IPS-15b (cell line): ENCODE measurements around the gene CRYGN.

Experiments used
- H3K27me3 ChIP-seq: one replicate; pipeline ENCODE4 v1.6.1; 2013; ENCODE audit warnings: low read length; ENCODE audit not compliant: control insufficient read depth, insufficient read depth
- H3K36me3 ChIP-seq: one replicate; pipeline ENCODE4 v1.6.1; 2013; ENCODE audit warnings: low read length; ENCODE audit not compliant: control insufficient read depth, insufficient read depth
- H3K4me1 ChIP-seq: one replicate; pipeline ENCODE4 v1.6.1; 2013; ENCODE audit warnings: mild to moderate bottlenecking, low read length; ENCODE audit not compliant: control insufficient read depth, insufficient read depth
- H3K4me3 ChIP-seq: one replicate; pipeline ENCODE4 v1.5.1; 2013; ENCODE audit warnings: low read depth, low read length
- H3K9ac ChIP-seq: one replicate; pipeline ENCODE4 v1.6.1; 2013; ENCODE audit warnings: low read depth, mild to moderate bottlenecking, low read length
- H3K9me3 ChIP-seq: one replicate; pipeline ENCODE4 v1.6.1; 2013; ENCODE audit warnings: mild to moderate bottlenecking, low read length; ENCODE audit not compliant: control insufficient read depth, insufficient read depth

The CRYGN gene

DNA sequence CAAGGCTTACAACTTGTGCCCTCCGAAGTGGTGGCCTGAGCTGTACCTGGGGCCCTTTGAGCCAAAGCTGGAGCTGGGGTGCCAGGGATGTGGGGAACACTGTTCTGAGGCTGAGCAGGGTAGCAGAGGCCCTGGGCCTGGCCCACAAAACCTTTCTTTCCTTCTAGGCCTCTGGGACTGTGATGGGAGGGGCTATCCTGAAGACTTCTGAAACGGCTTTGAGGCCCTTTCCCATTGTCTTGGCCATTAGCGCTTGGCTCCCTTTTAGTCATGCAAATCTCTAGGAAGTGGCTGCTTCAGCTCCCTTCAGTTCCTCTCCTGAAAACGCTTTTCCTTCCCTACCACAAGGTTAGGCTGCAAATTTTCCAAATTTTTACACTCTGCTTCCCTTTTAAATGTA, 16.8 kb upstream of the CRYGN start:
- Histone ChIP-seq H3K9me3 (no peaks in the 10 kb centered on the region), H3K36me3 (no peaks in the 10 kb centered on the region), H3K4me1 (peaks cover 11% of the 10 kb centered on the region), H3K27me3 (no peaks in the 10 kb centered on the region), H3K4me3 (no peak overlapping the region), H3K9ac (no peak overlapping the region)

GRCh38 chr7:151456276-151456675, 16.3 kb upstream of the CRYGN start:
- no peaks in the 10 kb centered on the region for H3K9me3 ChIP-seq
- no peak overlapping the region for H3K4me3 ChIP-seq
- no peaks in the 10 kb centered on the region for H3K27me3 ChIP-seq
- peaks cover 11% of the 10 kb centered on the region for H3K4me1 ChIP-seq
- H3K36me3 ChIP-seq = no peaks in the 10 kb centered on the region
- no peak overlapping the region for H3K9ac ChIP-seq

GRCh38 chr7:151455690-151456089, 15.7 kb upstream of the CRYGN start:
- Histone ChIP-seq H3K9me3 (no peaks in the 10 kb centered on the region), H3K4me3 (no peak overlapping the region), H3K4me1 (peaks cover 11% of the 10 kb centered on the region), H3K9ac (no peak overlapping the region), H3K36me3 (no peaks in the 10 kb centered on the region), H3K27me3 (no peaks in the 10 kb centered on the region)

DNA sequence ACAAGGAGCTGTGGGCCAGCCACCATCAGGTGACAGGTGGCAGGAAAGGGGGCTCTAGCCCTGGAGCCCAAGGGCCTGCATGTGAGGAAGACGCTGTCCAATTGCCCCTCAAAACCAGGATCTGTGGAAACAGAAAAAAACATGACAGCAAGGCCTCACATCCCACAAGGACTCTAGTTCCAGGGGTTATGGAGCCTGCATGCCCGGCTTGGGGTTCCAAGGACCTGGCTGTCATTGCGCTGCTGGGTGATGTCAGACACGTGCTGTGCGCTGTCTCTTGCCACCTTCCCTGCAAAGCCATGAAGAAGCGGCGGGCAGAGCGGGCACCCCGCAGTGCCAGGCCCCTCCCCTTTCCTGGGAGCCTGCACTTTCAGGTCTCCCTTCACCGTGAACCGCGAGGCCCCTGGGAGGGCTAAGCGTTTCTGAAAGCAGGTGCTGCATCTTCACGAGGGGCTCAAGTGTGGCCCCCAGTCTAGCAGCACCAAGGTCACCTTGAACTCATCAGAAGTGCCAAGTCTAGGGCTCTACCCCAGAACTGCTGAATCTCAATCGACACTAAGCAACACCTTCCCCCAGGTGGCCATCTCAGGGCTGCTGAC, 15.1 kb upstream of the CRYGN start:
- Histone ChIP-seq H3K9me3 (no peaks in the 10 kb centered on the region), H3K4me1 (peaks cover 11% of the 10 kb centered on the region), H3K27me3 (no peaks in the 10 kb centered on the region), H3K4me3 (no peak overlapping the region), H3K36me3 (no peaks in the 10 kb centered on the region), H3K9ac (no peak overlapping the region)

- no peaks in the 10 kb centered on the region for H3K9me3 ChIP-seq
- H3K4me1 ChIP-seq = peaks cover 5% of the 10 kb centered on the region
- H3K27me3 ChIP-seq = no peaks in the 10 kb centered on the region
- no peaks in the 10 kb centered on the region for H3K36me3 ChIP-seq
- H3K9ac ChIP-seq = no peak overlapping the region
- no peak overlapping the region for H3K4me3 ChIP-seq
Observed at GRCh38 chr7:151454305-151454704, 14.4 kb upstream of the CRYGN start.

- Histone ChIP-seq H3K9me3 (no peaks in the 10 kb centered on the region), H3K9ac (no peak overlapping the region), H3K4me3 (no peak overlapping the region), H3K27me3 (no peaks in the 10 kb centered on the region), H3K36me3 (no peaks in the 10 kb centered on the region), H3K4me1 (peaks cover 3% of the 10 kb centered on the region)
Observed at GRCh38 chr7:151453326-151453791, 13.4 kb upstream of the CRYGN start.

DNA sequence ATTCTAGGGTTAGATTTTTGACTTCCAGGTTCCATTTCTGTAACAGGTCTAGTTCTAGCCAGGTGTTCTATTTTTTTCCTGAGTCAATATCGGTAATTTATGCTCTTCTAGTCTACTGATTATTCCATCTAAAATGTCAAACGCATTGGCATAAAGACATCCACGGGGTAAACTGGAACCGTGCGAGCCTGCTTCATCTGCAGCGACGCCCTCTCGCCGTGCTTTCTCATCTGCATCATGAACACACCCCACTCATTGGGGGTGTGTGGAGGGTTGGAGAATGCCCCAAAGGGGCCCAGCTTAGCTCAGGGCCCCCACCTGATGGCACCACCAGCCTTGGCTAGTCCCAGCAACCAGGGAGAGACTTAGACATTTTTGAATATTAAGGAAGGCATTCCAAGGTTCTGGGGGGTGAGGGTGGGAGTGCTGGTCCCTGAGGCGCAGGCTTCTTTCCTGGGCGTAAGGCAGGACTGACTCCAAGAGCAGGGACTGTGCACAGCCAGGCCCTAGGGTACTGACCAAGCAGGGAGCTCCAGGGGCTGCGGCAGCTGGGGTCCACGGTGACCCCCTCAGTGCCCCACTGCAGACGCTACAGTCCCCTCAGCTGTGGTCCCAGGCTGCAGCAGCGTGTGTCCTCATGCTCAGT, 12.9 kb upstream of the CRYGN start:
- Histone ChIP-seq H3K9ac (peak overlapping the region; percentile 3), H3K4me3 (no peak overlapping the region), H3K27me3 (no peaks in the 10 kb centered on the region), H3K9me3 (no peaks in the 10 kb centered on the region), H3K4me1 (peaks cover 3% of the 10 kb centered on the region), H3K36me3 (no peaks in the 10 kb centered on the region)

- H3K9me3 ChIP-seq = no peaks in the 10 kb centered on the region
- no peak overlapping the region for H3K9ac ChIP-seq
- H3K36me3 ChIP-seq = no peaks in the 10 kb centered on the region
- H3K4me3 ChIP-seq = no peak overlapping the region
- H3K4me1 ChIP-seq = peaks cover 3% of the 10 kb centered on the region
- H3K27me3 ChIP-seq = peaks cover 3% of the 10 kb centered on the region
Observed at GRCh38 chr7:151451626-151452571, 12.0 kb upstream of the CRYGN start.

DNA sequence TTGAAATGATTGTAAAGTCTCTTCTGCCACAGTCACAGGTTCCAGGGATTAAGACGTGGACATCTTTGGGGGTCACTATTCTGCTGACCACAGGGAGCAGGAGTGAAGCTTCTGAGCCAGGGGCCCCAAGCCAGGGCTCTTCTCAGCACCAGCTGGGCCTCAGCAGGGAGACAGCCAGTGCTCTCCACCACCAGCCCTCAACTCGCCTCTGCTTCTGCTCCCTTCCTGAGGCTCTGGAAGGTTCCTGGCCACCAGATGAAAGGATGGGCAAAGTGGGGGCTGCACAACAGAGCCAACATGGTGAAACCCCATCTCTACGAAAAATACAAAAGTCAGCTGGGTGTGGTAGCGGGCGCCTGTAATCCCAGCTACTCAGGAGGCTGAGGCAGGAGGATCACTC, 11.2 kb upstream of the CRYGN start:
- H3K27me3 ChIP-seq = peaks cover 3% of the 10 kb centered on the region
- H3K4me1 ChIP-seq = no peaks in the 10 kb centered on the region
- no peaks in the 10 kb centered on the region for H3K9me3 ChIP-seq
- no peak overlapping the region for H3K4me3 ChIP-seq
- H3K36me3 ChIP-seq = no peaks in the 10 kb centered on the region
- H3K9ac ChIP-seq = no peak overlapping the region

- Histone ChIP-seq H3K9me3 (no peaks in the 10 kb centered on the region), H3K9ac (no peak overlapping the region), H3K4me3 (no peak overlapping the region), H3K27me3 (peaks cover 3% of the 10 kb centered on the region), H3K36me3 (no peaks in the 10 kb centered on the region), H3K4me1 (no peaks in the 10 kb centered on the region)
Observed at GRCh38 chr7:151449990-151450389, 10.0 kb upstream of the CRYGN start.

- H3K4me3 ChIP-seq = peak overlapping the region; percentile 54
- H3K4me1 ChIP-seq = no peaks in the 10 kb centered on the region
- peaks cover 3% of the 10 kb centered on the region for H3K27me3 ChIP-seq
- H3K9me3 ChIP-seq = no peaks in the 10 kb centered on the region
- H3K9ac ChIP-seq = no peak overlapping the region
- H3K36me3 ChIP-seq = no peaks in the 10 kb centered on the region
Observed at GRCh38 chr7:151448261-151449252, 8.6 kb upstream of the CRYGN start.
